ENCODE measurements around the gene PLAA.
A peak's percentile ranks its signal among the peaks of the same experiment; 100 is the strongest.

Gene PLAA

DNA sequence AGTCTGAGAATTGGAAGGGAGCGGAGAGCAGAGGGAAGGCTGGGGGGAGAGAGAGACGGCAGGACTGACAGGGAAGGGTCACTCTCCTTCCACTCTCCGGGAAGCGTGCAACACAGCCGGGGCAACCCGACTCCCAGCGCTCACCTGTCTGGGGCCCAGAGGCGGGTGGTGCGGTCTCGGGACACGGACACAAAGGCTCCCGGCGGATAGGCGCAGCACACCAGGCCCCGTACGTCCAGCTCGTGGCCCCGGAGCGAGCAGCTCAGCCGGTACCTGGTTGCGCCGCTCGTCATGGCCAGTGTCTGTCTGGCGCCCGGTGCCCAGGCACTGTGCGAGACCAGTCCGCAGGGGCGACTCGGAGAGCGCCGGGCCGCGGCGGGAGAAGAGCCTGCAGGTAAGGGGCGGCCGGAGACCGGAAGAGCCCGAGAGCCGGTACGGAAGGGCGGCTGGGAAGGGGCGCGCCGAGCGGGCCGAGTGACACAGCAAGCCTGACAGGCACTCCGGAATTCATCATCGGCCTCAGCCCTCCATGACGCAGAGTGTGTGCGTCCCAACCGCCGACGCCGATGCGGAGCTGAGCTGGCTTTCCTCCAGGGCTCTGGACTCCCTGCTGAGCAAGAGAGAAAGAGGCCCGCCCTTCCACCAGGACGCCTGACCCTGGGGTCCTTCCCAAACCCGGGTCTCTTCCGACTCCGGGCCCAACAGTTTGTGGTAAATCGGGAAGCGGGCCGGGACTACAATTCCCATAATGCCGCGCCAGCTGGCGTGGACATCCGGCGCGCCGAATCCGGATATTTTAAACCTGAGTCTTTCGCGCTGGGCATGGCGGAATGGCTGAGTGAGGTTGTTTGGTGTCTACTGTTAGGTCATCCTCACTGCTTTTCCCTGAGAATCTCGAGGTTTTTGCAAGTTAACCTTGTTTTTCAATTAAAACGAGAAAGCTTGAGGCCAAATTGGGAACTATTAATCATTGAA, at the start of gene PLAA:
TSS of gene PLAA (minus strand) at position 490 of the 975 bp plus-strand sequence. CDS start at position 293, 197 bp downstream.
- no peaks in the 10 kb centered on the region for H3K9me3 ChIP-seq (ENCODE audit: low read length)
- H3K4me1 ChIP-seq (ENCODE audit: insufficient read depth, low read length): peaks cover 29% of the 10 kb centered on the region
- peak within 1 kb of the TSS; percentile 67 to 88 for H3K4me3 ChIP-seq (ENCODE audit: low read depth in 1 of 2, low read length in 2 of 2)
- H3K27me3 ChIP-seq (ENCODE audit: control insufficient read depth in 1 of 2, insufficient read depth in 2 of 2, low read length in 2 of 2): no peaks in the 10 kb centered on the region
- H3K36me3 ChIP-seq (ENCODE audit: insufficient read depth, low read length): no peaks in the 10 kb centered on the region
- H3K9ac ChIP-seq (ENCODE audit: low read length): peak within 1 kb of the TSS; percentile 91
- H3K27ac ChIP-seq (ENCODE audit: low read depth, low read length): peak within 1 kb of the TSS; percentile 85

DNA sequence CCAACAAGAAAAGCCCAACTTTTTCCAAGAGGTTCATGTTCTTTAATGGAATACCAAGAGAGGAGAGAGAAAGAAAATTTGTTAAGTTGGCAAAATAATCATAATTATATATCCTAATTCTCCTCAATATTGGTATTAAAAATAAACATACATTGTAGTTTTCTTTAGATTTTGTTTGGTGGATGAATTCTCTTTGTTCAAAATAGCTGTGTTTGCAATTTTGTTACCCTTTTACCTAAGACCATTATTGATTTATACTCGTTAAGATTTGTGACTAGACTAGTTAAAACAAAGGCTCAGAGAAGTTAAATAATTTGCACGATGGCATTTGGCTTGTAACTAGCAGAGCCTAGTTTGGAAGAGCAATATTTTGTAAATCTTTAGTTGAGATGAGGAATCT, 48.8 kb upstream of the PLAA start:
- Histone ChIP-seq H3K4me1 (ENCODE audit: insufficient read depth, low read length) (no peaks in the 10 kb centered on the region), H3K4me3 (ENCODE audit: low read depth in 1 of 2, low read length in 2 of 2) (no peak overlapping the region), H3K9me3 (ENCODE audit: low read length) (no peaks in the 10 kb centered on the region), H3K36me3 (ENCODE audit: insufficient read depth, low read length) (no peaks in the 10 kb centered on the region), H3K27ac (ENCODE audit: low read depth, low read length) (no peak overlapping the region), H3K9ac (ENCODE audit: low read length) (no peak overlapping the region), H3K27me3 (ENCODE audit: control insufficient read depth in 1 of 2, insufficient read depth in 2 of 2, low read length in 2 of 2) (no peaks in the 10 kb centered on the region)

DNA sequence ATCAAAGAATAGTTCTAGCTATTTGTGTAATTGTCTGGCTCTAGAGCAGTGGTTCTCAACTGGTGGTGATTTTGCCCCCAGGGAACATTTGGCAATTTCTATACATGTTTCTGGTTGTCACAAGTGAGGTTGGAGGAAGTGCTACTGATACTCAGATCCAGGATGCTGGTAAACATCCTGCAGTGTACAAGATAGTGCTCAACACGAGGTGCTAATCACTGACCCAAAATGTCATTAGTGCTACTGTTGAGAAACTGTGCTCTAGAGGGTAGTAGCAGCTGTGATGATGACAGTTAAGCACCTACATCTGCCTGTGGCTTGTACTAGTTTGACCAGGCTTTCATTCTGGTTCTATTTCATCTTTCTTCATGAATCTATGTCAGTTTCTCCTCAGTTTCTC, 36.3 kb upstream of the PLAA start:
- peaks cover 13% of the 10 kb centered on the region for H3K36me3 ChIP-seq (ENCODE audit: insufficient read depth, low read length)
- no peaks in the 10 kb centered on the region for H3K4me1 ChIP-seq (ENCODE audit: insufficient read depth, low read length)
- no peak overlapping the region for H3K4me3 ChIP-seq (ENCODE audit: low read depth in 1 of 2, low read length in 2 of 2)
- H3K27ac ChIP-seq (ENCODE audit: low read depth, low read length): no peak overlapping the region
- H3K27me3 ChIP-seq (ENCODE audit: control insufficient read depth in 1 of 2, insufficient read depth in 2 of 2, low read length in 2 of 2): no peaks in the 10 kb centered on the region
- H3K9ac ChIP-seq (ENCODE audit: low read length): no peak overlapping the region
- H3K9me3 ChIP-seq (ENCODE audit: low read length): no peaks in the 10 kb centered on the region

DNA sequence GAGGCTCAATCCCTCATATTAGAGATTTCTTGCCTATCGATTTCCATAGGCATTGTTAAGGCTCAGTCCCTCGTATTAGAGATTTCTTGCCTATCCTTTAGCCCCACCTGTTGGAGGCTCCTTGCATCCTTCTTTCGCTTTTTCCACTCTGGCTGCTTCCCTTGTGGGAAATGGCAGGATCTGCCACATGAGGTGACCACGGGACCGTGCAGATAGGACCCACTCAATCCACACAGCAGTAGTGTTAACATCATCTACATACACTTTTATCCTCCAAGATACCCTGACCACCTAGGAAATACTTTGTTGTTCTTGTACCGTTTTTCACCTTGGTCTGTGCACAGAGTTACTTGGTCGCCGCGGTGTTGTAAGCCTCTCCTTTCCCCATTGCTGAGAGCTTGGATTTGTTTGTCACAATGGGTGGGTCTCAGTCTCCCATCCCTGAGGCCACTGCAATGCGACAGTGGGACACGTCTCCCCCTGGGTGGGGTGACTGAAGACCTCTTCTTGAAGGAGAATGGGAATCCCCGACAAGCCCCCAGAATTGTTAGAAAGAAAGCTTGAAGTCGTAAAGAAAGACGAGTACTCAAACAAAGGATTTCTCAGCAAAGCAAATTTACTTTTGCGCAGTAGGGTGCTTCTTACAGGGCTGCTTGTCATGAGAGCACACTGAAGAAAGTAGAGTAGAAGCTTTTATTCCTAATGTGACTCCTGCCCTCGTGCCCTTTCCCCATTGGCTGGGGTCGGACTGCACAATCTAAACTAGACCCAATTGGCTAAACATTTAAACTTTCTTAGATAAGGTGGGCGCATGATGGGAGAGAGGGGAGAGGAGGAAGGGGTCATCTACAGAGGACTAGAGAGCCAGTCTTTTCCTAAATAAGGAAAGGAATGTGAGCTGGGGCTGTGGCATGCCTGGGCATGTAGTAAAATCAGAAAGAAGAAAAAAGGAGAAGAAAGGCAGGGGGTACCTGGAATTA, 29.0 kb upstream of the PLAA start:
- Histone ChIP-seq H3K9ac (ENCODE audit: low read length) (no peak overlapping the region), H3K9me3 (ENCODE audit: low read length) (no peaks in the 10 kb centered on the region), H3K4me3 (ENCODE audit: low read depth in 1 of 2, low read length in 2 of 2) (peak overlapping the region in 1 of 2 donors; percentile 20), H3K27ac (ENCODE audit: low read depth, low read length) (no peak overlapping the region), H3K4me1 (ENCODE audit: insufficient read depth, low read length) (peaks cover 9% of the 10 kb centered on the region), H3K36me3 (ENCODE audit: insufficient read depth, low read length) (no peaks in the 10 kb centered on the region), H3K27me3 (ENCODE audit: control insufficient read depth in 1 of 2, insufficient read depth in 2 of 2, low read length in 2 of 2) (no peaks in the 10 kb centered on the region)

DNA sequence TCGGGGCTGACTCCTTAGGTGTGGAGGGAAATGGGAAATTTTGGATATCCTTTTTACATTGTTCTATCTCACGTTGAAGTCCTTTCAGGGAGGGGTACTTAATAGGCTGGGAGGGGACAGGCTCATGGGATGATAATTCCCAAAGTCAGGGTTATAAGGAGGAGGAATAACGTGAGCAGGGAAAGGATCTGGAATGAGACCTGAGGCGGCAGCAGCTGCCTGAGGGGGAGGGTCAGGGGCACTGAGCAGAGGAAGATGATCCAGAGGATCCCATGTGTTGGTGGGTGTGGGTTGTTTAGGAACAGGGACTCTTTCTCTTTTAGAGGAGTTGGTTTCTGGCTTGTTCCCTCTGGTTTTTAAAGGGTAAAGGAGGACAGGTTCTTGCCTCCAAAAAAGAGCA, 27.9 kb upstream of the PLAA start:
- Histone ChIP-seq H3K4me1 (ENCODE audit: insufficient read depth, low read length) (peaks cover 9% of the 10 kb centered on the region), H3K27me3 (ENCODE audit: control insufficient read depth in 1 of 2, insufficient read depth in 2 of 2, low read length in 2 of 2) (no peaks in the 10 kb centered on the region), H3K27ac (ENCODE audit: low read depth, low read length) (no peak overlapping the region), H3K9ac (ENCODE audit: low read length) (no peak overlapping the region), H3K36me3 (ENCODE audit: insufficient read depth, low read length) (no peaks in the 10 kb centered on the region), H3K4me3 (ENCODE audit: low read depth in 1 of 2, low read length in 2 of 2) (peak overlapping the region in 1 of 2 donors; percentile 20), H3K9me3 (ENCODE audit: low read length) (no peaks in the 10 kb centered on the region)

DNA sequence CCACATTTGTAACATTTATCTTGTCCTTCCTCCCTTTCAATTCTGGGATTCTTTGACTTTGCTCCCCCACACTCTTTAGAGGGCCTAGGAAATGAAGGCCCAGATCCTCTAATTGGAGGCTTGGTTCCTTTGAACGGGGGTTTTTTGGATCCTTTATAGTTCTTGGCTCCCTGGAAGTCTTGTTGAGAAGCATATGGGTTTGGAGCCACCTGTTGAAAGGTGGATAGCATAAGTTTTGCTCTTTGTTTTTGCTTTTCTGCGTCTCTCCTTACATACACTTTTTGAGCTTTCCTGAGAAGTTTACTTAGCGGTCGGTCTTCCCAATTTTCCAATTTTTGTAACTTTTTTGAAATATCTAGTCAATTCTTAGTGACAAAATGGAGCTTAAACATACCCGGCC, 26.9 kb upstream of the PLAA start:
- peaks cover 9% of the 10 kb centered on the region for H3K4me1 ChIP-seq (ENCODE audit: insufficient read depth, low read length)
- no peaks in the 10 kb centered on the region for H3K36me3 ChIP-seq (ENCODE audit: insufficient read depth, low read length)
- H3K9me3 ChIP-seq (ENCODE audit: low read length): no peaks in the 10 kb centered on the region

GRCh38 chr9:26971721-26972120, 24.7 kb upstream of the PLAA start:
- no peak overlapping the region for H3K27ac ChIP-seq (ENCODE audit: low read depth, low read length)
- H3K9ac ChIP-seq (ENCODE audit: low read length): no peak overlapping the region
- H3K27me3 ChIP-seq (ENCODE audit: control insufficient read depth in 1 of 2, insufficient read depth in 2 of 2, low read length in 2 of 2): no peaks in the 10 kb centered on the region
- no peak overlapping the region for H3K4me3 ChIP-seq (ENCODE audit: low read depth in 1 of 2, low read length in 2 of 2)
- H3K9me3 ChIP-seq (ENCODE audit: low read length): no peaks in the 10 kb centered on the region
- no peaks in the 10 kb centered on the region for H3K36me3 ChIP-seq (ENCODE audit: insufficient read depth, low read length)
- H3K4me1 ChIP-seq (ENCODE audit: insufficient read depth, low read length): peaks cover 9% of the 10 kb centered on the region

More for the DNA sequence above, 26.9 kb upstream of the PLAA start:
- H3K4me3 ChIP-seq (ENCODE audit: low read depth in 1 of 2, low read length in 2 of 2): no peak overlapping the region
- no peaks in the 10 kb centered on the region for H3K27me3 ChIP-seq (ENCODE audit: control insufficient read depth in 1 of 2, insufficient read depth in 2 of 2, low read length in 2 of 2)
- H3K27ac ChIP-seq (ENCODE audit: low read depth, low read length): no peak overlapping the region
- no peak overlapping the region for H3K9ac ChIP-seq (ENCODE audit: low read length)

GRCh38 chr9:26956860-26957233, 9.8 kb upstream of the PLAA start:
- no peaks in the 10 kb centered on the region for H3K27me3 ChIP-seq (ENCODE audit: control insufficient read depth in 1 of 2, insufficient read depth in 2 of 2, low read length in 2 of 2)
- H3K9ac ChIP-seq (ENCODE audit: low read length): peak overlapping the region; percentile 92
- peaks cover 6% of the 10 kb centered on the region for H3K4me1 ChIP-seq (ENCODE audit: insufficient read depth, low read length)
- no peaks in the 10 kb centered on the region for H3K36me3 ChIP-seq (ENCODE audit: insufficient read depth, low read length)
- peak overlapping the region; percentile 72 to 96 for H3K4me3 ChIP-seq (ENCODE audit: low read depth in 1 of 2, low read length in 2 of 2)
- no peaks in the 10 kb centered on the region for H3K9me3 ChIP-seq (ENCODE audit: low read length)
- H3K27ac ChIP-seq (ENCODE audit: low read depth, low read length): peak overlapping the region; percentile 75

DNA sequence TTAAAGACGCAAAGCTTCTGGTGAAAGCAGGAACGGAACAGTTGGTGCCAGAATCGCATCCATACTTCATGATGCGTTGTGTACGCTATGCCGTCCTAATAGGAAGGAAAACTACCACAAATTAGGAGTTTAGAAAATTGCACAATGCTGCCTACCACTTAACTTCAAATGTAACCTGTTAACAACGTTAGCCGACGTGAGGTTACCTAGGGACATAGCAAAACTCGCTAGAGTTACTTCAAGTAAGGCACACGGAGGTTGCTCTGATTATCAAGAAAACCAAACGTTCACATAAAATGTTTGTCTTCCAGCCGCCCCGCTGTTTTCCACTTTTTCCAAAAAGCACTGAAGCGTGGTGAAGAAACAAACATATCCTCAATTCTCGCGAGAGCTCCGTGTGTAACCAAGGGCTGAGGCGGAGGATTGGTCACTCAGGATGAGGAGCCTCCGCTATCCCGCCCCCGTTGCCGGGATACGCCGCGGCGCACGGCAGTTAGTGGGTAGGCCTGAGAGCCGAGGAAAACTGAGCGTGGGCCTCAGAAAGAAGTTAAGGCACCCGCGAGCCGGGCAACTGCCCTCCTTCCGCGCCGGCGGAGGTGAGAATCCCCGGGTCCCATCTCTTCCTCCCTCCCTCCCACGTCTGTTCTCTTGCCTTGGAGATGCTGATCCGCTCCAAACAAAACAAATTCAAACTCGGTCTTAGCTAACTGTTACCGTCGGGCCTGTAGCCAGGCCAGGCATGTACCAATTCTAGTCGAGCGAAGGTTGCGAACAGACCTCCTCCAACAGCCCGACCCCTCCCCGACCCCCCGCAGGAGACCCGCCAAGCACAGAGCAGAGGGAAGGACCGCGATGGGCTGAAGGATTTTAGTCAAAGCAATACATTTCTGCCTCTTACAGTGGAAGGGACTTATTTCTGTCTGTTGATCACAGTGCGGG, 9.1 kb upstream of the PLAA start, which contains the start of gene IFT74:
TSS of gene IFT74 (plus strand) at position 492 of the 939 bp plus-strand sequence. CDS start 5,556 bp downstream, outside the sequence.
- H3K4me3 ChIP-seq (ENCODE audit: low read depth in 1 of 2, low read length in 2 of 2): peak within 1 kb of the TSS; percentile 72 to 96
- no peaks in the 10 kb centered on the region for H3K9me3 ChIP-seq (ENCODE audit: low read length)
- H3K27ac ChIP-seq (ENCODE audit: low read depth, low read length): peak within 1 kb of the TSS; percentile 75
- peaks cover 6% of the 10 kb centered on the region for H3K4me1 ChIP-seq (ENCODE audit: insufficient read depth, low read length)
- H3K27me3 ChIP-seq (ENCODE audit: control insufficient read depth in 1 of 2, insufficient read depth in 2 of 2, low read length in 2 of 2): no peaks in the 10 kb centered on the region
- no peaks in the 10 kb centered on the region for H3K36me3 ChIP-seq (ENCODE audit: insufficient read depth, low read length)
- peak within 1 kb of the TSS; percentile 92 for H3K9ac ChIP-seq (ENCODE audit: low read length)

DNA sequence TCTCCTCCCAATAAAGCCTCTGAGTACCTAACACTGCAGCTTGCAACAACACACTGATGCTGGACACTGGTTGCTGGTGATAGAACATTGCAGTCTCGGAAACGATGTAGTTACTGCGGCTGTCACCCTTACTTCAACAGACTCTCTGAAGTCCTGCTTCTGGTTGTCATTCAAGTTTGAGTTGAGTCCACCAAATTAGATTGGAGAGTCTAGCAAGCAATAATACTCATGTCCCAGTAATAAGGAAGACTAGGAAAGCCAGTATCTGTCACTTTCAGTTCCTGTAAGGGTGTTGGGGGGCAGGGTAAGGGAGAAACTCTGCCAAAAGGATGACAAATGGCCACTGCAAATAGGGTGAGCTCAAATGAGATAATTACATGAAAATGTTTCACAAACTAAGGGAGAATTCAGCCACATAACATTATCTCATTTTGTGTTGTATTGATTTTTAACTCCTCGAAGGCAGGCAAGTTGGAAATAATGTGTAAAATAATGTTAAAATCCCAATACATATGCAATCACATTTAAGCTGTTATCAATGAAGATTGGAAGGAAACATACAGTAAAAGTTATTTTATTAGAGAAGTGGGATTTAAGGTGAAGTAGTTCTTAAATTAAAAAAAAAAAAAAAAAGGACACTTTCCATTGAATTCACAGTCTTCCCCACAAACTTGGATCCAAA, 8.3 kb upstream of the PLAA start:
- H3K9ac ChIP-seq (ENCODE audit: low read length): peak overlapping the region; percentile 92
- H3K27ac ChIP-seq (ENCODE audit: low read depth, low read length): peak overlapping the region; percentile 75

More for the DNA sequence above, 8.3 kb upstream of the PLAA start:
- Histone ChIP-seq H3K9me3 (ENCODE audit: low read length) (no peaks in the 10 kb centered on the region), H3K36me3 (ENCODE audit: insufficient read depth, low read length) (no peaks in the 10 kb centered on the region), H3K4me1 (ENCODE audit: insufficient read depth, low read length) (peaks cover 6% of the 10 kb centered on the region), H3K27me3 (ENCODE audit: control insufficient read depth in 1 of 2, insufficient read depth in 2 of 2, low read length in 2 of 2) (no peaks in the 10 kb centered on the region), H3K4me3 (ENCODE audit: low read depth in 1 of 2, low read length in 2 of 2) (peak overlapping the region; percentile 43 to 96)
